ENCODE data around the gene PROC.

The PROC gene

DNA sequence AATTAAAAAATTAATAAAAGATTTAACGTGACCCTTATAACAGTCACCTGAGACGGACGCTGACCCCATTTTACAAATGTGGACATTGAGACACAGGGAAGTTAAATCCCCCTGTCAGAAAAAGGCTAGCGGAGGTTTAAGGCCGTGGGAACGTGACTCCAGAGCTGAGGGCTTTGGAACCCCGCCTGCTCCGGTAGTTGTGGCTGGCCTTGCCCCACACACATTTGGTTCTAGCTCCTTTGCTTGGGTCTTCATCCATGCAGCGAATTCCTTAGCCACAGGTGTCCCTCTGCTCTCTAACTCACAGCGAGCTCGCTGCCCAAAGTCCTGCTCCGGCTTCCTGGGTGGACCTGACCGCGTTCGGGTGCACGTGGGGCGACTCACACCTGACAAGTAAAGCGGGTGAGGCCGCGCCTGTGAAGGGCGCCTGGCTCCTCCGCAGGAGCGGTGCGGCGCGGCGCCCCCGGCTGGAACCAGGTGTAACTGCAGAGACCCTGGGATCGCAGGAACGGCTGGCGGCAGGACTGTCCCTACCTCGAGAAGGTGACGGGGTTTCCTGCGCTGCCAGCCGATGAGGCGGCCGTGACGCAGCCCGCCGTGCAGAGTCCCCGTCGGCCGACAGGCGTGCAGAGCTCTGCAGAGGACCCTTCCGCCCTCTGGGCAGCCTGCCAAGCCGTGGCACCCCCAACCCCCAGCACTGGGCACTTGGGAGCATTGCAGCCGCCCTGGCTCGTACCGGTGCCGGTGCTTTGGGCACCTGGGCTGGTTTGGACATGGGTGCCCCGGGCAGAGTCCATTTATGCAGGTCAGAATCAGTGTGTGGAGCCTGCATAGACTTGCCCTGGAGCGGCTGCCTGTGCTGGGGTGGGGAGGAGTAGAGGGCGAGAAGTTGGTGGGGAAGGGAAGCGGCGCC is 2.4 kb upstream of the PROC start:
- peak; percentile 47 for DNase-seq

DNA sequence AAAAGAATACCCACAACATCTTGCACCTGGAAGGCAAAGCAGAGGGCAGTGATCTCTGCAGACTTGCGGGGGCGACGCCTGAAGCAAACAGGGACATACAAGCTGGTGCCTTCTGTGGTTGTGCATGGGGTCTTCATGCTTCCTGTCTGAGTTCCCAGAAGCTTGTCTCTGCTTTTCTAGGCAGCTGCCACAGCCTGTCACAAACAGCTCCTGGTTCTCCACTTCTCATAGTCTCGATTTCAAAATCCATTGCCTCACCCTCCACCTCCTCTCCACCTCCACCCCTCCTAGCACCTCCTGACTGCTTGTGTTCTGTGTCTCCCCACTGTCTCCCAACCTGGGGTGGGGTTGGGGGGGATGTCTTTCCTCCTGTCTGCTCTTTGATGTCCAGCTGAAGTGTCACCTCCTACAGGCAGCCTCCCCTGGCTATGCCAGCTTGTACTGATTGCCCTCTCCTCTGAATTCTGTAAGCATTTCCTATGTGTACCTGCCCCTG is 1.7 kb upstream of the PROC start:
- no peak for DNase-seq

DNA sequence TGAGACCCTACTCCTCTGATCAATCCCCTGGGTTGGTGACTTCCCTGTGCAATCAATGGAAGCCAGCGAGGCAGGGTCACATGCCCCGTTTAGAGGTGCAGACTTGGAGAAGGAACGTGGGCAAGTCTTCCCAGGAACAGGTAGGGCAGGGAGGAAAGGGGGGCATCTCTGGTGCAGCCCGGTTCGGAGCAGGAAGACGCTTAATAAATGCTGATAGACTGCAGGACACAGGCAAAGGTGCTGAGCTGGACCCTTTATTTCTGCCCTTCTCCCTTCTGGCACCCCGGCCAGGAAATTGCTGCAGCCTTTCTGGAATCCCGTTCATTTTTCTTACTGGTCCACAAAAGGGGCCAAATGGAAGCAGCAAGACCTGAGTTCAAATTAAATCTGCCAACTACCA is 821 bp upstream of the PROC start:
- no peak for DNase-seq

DNA sequence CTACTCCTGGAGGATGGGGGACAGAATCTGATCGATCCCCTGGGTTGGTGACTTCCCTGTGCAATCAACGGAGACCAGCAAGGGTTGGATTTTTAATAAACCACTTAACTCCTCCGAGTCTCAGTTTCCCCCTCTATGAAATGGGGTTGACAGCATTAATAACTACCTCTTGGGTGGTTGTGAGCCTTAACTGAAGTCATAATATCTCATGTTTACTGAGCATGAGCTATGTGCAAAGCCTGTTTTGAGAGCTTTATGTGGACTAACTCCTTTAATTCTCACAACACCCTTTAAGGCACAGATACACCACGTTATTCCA is 844 bp downstream of the PROC start:
- no peak for DNase-seq

DNA sequence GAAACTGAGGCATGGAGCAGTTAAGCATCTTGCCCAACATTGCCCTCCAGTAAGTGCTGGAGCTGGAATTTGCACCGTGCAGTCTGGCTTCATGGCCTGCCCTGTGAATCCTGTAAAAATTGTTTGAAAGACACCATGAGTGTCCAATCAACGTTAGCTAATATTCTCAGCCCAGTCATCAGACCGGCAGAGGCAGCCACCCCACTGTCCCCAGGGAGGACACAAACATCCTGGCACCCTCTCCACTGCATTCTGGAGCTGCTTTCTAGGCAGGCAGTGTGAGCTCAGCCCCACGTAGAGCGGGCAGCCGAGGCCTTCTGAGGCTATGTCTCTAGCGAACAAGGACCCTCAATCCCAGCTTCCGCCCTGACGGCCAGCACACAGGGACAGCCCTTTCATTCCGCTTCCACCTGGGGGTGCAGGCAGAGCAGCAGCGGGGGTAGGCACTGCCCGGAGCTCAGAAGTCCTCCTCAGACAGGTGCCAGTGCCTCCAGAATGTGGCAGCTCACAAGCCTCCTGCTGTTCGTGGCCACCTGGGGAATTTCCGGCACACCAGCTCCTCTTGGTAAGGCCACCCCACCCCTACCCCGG is 1.3 kb downstream of the PROC start:
- no peak for DNase-seq

DNA sequence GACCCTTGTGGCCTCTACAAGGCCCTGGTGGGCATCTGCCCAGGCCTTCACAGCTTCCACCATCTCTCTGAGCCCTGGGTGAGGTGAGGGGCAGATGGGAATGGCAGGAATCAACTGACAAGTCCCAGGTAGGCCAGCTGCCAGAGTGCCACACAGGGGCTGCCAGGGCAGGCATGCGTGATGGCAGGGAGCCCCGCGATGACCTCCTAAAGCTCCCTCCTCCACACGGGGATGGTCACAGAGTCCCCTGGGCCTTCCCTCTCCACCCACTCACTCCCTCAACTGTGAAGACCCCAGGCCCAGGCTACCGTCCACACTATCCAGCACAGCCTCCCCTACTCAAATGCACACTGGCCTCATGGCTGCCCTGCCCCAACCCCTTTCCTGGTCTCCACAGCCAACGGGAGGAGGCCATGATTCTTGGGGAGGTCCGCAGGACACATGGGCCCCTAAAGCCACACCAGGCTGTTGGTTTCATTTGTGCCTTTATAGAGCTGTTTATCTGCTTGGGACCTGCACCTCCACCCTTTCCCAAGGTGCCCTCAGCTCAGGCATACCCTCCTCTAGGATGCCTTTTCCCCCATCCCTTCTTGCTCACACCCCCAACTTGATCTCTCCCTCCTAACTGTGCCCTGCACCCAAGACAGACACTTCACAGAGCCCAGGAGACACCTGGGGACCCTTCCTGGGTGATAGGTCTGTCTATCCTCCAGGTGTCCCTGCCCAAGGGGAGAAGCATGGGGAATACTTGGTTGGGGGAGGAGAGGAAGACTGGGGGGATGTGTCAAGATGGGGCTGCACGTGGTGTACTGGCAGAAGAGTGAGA is 2.0 kb downstream of the PROC start:
- no peak for DNase-seq

DNA sequence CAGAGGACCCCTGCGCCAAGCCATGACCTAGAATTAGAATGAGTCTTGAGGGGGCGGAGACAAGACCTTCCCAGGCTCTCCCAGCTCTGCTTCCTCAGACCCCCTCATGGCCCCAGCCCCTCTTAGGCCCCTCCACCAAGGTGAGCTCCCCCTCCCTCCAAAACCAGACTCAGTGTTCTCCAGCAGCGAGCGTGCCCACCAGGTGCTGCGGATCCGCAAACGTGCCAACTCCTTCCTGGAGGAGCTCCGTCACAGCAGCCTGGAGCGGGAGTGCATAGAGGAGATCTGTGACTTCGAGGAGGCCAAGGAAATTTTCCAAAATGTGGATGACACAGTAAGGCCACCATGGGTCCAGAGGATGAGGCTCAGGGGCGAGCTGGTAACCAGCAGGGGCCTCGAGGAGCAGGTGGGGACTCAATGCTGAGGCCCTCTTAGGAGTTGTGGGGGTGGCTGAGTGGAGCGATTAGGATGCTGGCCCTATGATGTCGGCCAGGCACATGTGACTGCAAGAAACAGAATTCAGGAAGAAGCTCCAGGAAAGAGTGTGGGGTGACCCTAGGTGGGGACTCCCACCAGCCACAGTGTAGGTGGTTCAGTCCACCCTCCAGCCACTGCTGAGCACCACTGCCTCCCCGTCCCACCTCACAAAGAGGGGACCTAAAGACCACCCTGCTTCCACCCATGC is 3.0 kb downstream of the PROC start:
- DNase-seq: no peak

DNA sequence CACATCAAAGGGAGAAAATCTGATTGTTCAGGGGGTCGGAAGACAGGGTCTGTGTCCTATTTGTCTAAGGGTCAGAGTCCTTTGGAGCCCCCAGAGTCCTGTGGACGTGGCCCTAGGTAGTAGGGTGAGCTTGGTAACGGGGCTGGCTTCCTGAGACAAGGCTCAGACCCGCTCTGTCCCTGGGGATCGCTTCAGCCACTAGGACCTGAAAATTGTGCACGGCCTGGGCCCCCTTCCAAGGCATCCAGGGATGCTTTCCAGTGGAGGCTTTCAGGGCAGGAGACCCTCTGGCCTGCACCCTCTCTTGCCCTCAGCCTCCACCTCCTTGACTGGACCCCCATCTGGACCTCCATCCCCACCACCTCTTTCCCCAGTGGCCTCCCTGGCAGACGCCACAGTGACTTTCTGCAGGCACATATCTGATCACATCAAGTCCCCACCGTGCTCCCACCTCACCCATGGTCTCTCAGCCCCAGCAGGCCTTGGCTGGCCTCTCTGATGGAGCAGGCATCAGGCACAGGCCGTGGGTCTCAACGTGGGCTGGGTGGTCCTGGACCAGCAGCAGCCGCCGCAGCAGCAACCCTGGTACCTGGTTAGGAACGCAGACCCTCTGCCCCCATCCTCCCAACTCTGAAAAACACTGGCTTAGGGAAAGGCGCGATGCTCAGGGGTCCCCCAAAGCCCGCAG is 3.8 kb downstream of the PROC start:
- DNase-seq: no peak

DNA sequence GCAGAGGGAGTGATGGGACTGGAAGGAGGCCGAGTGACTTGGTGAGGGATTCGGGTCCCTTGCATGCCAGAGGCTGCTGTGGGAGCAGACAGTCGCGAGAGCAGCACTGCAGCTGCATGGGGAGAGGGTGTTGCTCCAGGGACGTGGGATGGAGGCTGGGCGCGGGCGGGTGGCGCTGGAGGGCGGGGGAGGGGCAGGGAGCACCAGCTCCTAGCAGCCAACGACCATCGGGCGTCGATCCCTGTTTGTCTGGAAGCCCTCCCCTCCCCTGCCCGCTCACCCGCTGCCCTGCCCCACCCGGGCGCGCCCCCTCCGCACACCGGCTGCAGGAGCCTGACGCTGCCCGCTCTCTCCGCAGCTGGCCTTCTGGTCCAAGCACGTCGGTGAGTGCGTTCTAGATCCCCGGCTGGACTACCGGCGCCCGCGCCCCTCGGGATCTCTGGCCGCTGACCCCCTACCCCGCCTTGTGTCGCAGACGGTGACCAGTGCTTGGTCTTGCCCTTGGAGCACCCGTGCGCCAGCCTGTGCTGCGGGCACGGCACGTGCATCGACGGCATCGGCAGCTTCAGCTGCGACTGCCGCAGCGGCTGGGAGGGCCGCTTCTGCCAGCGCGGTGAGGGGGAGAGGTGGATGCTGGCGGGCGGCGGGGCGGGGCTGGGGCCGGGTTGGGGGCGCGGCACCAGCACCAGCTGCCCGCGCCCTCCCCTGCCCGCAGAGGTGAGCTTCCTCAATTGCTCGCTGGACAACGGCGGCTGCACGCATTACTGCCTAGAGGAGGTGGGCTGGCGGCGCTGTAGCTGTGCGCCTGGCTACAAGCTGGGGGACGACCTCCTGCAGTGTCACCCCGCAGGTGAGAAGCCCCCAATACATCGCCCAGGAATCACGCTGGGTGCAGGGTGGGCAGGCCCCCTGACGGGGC is 4.6 kb downstream of the PROC start:
- no peak for DNase-seq

DNA sequence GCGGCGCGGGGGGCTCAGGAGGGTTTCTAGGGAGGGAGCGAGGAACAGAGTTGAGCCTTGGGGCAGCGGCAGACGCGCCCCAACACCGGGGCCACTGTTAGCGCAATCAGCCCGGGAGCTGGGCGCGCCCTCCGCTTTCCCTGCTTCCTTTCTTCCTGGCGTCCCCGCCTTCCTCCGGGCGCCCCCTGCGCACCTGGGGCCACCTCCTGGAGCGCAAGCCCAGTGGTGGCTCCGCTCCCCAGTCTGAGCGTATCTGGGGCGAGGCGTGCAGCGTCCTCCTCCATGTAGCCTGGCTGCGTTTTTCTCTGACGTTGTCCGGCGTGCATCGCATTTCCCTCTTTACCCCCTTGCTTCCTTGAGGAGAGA is 5.2 kb downstream of the PROC start:
- DNase-seq: no peak

DNA sequence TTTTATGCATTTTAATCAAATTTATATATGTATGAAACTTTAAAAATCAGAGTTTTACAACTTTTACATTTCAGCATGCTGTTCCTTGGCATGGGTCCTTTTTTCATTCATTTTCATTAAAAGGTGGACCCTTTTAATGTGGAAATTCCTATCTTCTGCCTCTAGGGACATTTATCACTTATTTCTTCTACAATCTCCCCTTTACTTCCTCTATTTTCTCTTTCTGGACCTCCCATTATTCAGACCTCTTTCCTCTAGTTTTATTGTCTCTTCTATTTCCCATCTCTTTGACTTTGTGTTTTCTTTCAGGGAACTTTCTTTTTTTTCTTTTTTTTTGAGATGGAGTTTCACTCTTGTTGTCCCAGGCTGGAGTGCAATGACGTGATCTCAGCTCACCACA is 5.7 kb downstream of the PROC start:
- DNase-seq: no peak

DNA sequence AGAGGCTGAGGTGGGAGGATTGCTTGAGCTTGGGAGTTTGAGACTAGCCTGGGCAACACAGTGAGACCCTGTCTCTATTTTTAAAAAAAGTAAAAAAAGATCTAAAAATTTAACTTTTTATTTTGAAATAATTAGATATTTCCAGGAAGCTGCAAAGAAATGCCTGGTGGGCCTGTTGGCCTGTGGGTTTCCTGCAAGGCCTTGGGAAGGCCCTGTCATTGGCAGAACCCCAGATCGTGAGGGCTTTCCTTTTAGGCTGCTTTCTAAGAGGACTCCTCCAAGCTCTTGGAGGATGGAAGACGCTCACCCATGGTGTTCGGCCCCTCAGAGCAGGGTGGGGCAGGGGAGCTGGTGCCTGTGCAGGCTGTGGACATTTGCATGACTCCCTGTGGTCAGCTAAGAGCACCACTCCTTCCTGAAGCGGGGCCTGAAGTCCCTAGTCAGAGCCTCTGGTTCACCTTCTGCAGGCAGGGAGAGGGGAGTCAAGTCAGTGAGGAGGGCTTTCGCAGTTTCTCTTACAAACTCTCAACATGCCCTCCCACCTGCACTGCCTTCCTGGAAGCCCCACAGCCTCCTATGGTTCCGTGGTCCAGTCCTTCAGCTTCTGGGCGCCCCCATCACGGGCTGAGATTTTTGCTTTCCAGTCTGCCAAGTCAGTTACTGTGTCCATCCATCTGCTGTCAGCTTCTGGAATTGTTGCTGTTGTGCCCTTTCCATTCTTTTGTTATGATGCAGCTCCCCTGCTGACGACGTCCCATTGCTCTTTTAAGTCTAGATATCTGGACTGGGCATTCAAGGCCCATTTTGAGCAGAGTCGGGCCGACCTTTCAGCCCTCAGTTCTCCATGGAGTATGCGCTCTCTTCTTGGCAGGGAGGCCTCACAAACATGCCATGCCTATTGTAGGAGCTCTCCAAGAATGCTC is 6.6 kb downstream of the PROC start:
- DNase-seq: no peak

DNA sequence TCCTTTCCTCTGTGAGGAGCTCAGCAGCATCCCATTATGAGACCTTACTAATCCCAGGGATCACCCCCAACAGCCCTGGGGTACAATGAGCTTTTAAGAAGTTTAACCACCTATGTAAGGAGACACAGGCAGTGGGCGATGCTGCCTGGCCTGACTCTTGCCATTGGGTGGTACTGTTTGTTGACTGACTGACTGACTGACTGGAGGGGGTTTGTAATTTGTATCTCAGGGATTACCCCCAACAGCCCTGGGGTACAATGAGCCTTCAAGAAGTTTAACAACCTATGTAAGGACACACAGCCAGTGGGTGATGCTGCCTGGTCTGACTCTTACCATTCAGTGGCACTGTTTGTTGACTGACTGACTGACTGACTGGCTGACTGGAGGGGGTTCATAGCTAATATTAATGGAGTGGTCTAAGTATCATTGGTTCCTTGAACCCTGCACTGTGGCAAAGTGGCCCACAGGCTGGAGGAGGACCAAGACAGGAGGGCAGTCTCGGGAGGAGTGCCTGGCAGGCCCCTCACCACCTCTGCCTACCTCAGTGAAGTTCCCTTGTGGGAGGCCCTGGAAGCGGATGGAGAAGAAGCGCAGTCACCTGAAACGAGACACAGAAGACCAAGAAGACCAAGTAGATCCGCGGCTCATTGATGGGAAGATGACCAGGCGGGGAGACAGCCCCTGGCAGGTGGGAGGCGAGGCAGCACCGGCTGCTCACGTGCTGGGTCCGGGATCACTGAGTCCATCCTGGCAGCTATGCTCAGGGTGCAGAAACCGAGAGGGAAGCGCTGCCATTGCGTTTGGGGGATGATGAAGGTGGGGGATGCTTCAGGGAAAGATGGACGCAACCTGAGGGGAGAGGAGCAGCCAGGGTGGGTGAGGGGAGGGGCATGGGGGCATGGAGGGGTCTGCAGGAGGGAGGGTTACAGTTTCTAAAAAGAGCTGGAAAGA is 7.6 kb downstream of the PROC start:
- no peak for DNase-seq

DNA sequence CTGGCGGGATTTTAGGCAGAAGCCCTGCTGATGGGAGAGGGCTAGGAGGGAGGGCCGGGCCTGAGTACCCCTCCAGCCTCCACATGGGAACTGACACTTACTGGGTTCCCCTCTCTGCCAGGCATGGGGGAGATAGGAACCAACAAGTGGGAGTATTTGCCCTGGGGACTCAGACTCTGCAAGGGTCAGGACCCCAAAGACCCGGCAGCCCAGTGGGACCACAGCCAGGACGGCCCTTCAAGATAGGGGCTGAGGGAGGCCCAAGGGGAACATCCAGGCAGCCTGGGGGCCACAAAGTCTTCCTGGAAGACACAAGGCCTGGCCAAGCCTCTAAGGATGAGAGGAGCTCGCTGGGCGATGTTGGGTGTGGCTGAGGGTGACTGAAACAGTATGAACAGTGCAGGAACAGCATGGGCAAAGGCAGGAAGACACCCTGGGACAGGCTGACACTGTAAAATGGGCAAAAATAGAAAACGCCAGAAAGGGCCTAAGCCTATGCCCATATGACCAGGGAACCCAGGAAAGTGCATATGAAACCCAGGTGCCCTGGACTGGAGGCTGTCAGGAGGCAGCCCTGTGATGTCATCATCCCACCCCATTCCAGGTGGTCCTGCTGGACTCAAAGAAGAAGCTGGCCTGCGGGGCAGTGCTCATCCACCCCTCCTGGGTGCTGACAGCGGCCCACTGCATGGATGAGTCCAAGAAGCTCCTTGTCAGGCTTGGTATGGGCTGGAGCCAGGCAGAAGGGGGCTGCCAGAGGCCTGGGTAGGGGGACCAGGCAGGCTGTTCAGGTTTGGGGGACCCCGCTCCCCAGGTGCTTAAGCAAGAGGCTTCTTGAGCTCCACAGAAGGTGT is 8.5 kb downstream of the PROC start:
- no peak for DNase-seq

DNA sequence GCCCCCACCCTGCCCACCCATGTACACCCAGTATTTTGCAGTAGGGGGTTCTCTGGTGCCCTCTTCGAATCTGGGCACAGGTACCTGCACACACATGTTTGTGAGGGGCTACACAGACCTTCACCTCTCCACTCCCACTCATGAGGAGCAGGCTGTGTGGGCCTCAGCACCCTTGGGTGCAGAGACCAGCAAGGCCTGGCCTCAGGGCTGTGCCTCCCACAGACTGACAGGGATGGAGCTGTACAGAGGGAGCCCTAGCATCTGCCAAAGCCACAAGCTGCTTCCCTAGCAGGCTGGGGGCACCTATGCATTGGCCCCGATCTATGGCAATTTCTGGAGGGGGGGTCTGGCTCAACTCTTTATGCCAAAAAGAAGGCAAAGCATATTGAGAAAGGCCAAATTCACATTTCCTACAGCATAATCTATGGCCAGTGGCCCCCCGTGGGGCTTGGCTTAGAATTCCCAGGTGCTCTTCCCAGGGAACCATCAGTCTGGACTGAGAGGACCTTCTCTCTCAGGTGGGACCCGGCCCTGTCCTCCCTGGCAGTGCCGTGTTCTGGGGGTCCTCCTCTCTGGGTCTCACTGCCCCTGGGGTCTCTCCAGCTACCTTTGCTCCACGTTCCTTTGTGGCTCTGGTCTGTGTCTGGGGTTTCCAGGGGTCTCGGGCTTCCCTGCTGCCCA is 9.3 kb downstream of the PROC start:
- DNase-seq: no peak

DNA sequence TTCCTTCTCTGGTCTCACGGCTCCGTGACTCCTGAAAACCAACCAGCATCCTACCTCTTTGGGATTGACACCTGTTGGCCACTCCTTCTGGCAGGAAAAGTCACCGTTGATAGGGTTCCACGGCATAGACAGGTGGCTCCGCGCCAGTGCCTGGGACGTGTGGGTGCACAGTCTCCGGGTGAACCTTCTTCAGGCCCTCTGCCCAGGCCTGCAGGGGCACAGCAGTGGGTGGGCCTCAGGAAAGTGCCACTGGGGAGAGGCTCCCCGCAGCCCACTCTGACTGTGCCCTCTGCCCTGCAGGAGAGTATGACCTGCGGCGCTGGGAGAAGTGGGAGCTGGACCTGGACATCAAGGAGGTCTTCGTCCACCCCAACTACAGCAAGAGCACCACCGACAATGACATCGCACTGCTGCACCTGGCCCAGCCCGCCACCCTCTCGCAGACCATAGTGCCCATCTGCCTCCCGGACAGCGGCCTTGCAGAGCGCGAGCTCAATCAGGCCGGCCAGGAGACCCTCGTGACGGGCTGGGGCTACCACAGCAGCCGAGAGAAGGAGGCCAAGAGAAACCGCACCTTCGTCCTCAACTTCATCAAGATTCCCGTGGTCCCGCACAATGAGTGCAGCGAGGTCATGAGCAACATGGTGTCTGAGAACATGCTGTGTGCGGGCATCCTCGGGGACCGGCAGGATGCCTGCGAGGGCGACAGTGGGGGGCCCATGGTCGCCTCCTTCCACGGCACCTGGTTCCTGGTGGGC is 10.0 kb downstream of the PROC start:
- no peak for DNase-seq

DNA sequence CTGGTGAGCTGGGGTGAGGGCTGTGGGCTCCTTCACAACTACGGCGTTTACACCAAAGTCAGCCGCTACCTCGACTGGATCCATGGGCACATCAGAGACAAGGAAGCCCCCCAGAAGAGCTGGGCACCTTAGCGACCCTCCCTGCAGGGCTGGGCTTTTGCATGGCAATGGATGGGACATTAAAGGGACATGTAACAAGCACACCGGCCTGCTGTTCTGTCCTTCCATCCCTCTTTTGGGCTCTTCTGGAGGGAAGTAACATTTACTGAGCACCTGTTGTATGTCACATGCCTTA is 10.5 kb downstream of the PROC start:
- DNase-seq: no peak
